ENCODE data around the gene MAP4K5.

MAP4K5 gene

GRCh38 chr14:50475460-50475859, 56.9 kb downstream of the MAP4K5 start:
- no peak for DNase-seq

DNA sequence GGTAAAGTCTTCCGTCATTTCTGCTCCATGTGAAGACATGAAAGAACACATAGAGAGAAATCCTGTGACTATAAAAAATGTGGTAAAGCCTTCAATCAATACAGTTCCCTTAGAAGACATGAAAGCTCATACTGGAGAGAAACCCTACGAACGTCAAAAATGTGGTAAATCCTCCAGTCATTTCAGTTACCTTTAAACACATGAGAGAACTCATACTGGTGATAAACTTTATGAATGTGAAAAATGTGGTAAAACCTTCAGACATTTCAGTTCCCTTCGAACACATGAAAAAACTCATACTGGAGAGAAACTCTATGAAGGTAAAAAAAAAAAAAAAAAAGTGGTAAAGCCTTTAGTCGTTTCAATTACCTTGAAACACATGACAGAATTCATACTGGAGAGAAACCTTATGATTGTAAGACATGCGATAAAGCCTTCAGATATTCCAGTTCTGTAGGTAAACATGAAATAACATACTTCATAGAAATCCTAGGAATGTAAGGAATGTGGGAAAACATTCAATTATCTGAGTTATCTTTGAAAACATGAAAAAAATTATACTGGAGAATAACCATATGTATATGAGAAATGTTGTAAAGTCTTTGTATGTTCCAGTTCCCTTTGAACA, 60.4 kb downstream of the MAP4K5 start:
- no peak for DNase-seq

GRCh38 chr14:50469982-50470381, 62.4 kb downstream of the MAP4K5 start:
- DNase-seq, result no peak

- DNase-seq, result no peak
These were observed 70.3 kb downstream of the MAP4K5 start for GRCh38 chr14:50462111-50462510.

DNA sequence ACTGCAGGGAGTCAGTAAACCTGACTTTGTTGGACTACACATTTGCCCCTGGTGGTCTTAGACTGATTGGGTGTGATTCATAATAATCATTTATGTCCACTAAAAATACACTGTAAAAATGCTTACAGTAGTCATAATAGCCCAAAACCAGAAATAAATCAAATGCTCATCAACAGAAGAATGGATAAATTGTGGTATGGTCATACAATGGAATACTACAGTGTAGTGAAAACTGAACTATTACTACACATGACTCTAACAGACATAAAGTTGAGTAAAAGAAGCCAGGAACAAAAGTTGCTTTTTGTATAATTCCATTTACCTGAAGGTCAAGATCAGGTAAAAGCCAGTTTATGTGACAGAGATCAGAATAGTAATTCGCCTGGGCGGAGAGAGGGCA, 78.5 kb downstream of the MAP4K5 start:
- DNase-seq, result no peak

GRCh38 chr14:50452979-50453705, 79.2 kb downstream of the MAP4K5 start:
- no peak for DNase-seq

DNA sequence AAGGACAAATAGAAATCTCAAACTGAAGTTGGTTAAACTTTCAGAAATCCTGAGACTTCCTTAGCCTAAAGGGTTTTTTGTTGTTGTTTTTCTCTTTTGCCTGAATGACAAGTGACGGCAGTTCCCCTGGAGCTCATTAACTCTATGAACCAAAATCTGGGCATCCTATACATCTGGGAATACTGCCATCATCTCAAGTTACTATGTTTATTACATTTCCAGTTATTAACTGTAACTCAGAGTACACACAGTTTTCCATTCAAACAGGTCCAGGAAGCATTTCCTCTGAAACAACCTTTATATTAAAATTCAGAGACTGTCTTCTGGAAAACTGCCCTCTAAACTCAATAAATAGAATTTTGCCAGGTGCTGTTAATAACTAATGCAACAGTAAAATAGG, 80.1 kb downstream of the MAP4K5 start:
- DNase-seq, result no peak

- DNase-seq, result no peak
These were observed 80.5 kb downstream of the MAP4K5 start for GRCh38 chr14:50451854-50452253.

- no peak for DNase-seq
These were observed 84.9 kb downstream of the MAP4K5 start for GRCh38 chr14:50447461-50447860.

DNA sequence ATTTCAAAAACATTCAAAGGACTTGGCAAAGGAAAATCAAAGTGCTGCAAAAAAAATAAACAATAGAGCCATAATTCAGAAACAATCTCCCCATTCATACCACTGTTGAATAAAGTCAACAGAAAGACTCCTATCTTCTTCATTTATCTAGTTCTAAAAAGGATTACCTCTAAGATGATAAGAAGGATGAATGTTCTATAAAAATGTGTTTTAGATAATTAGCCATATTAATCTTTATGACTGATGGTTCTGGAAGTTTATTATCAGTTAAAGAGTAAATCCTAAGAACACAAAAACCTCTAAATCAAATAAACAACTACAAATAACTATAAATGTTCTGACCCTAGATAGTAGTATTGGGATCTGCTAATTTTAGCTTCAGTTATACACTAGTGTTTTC, 97.8 kb downstream of the MAP4K5 start:
- DNase-seq, result no peak

GRCh38 chr14:50432131-50432530, 100.2 kb downstream of the MAP4K5 start:
- no peak for DNase-seq

GRCh38 chr14:50425816-50426215, 106.6 kb downstream of the MAP4K5 start:
- no peak for DNase-seq

GRCh38 chr14:50425105-50425504, 107.3 kb downstream of the MAP4K5 start:
- DNase-seq, result no peak

GRCh38 chr14:50423529-50423928, 108.8 kb downstream of the MAP4K5 start:
- DNase-seq, result no peak

DNA sequence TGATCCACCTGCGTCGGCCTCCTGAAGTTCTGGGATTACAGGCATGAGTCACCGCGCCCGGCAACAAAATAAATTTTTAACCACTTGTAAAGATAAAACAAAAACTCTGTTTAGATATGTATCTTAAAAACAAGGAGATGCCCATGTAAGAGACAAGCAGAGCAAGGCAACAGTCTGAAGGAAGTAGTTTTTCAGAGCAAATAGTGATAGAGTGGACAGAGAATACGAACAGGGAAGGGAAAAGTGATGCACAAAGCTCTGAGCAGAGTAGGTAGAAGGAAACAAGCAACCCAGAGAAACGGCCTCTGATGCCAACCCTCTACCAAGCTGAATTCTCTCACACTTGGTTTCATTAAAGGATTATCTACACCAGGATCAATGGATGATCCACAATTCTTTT, 110.9 kb downstream of the MAP4K5 start:
- no peak for DNase-seq

DNA sequence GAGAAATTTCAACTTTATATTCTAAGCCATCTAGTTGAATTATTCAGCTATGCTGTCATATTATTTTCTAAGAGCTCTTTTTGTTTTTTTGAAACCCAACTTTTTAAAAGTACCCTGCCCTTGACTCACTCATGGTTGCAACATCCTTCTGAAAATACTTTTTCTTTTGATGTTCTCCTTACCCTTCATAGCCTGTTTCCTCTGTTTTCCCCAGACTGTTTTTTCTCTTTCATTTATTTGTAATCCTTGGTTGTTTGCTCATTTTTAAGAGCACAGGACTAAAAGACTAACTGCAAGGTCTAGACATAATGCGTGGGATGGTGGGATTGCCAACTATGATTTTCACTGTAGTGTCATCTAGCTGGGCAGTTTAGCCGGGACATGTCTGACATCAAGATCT, 114.5 kb downstream of the MAP4K5 start:
- no peak for DNase-seq

DNA sequence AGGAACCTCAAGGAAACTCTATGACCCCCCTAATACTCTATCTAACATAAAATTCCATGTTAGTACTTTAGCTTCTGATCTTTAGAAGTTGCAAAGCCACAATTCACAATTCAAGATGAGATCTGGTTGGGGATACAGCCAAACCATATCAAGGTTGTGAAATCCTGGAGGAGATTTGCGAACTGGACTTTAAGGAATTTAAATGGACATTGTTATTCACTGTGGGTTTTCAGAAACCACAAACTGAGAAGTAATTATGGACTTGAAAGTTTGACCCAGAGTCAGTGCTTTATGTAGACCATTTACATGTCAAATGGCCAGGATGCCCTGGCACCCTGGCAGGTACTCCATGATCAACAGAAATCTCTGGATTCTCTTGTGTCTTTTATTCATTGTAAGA, 121.4 kb downstream of the MAP4K5 start:
- DNase-seq, result no peak

- no peak for DNase-seq
These were observed 122.3 kb downstream of the MAP4K5 start for GRCh38 chr14:50410071-50410470.

GRCh38 chr14:50407111-50407812, 125.1 kb downstream of the MAP4K5 start:
- DNase-seq, result no peak

- no peak for DNase-seq
These were observed 128.9 kb downstream of the MAP4K5 start for GRCh38 chr14:50403419-50403818.

DNA sequence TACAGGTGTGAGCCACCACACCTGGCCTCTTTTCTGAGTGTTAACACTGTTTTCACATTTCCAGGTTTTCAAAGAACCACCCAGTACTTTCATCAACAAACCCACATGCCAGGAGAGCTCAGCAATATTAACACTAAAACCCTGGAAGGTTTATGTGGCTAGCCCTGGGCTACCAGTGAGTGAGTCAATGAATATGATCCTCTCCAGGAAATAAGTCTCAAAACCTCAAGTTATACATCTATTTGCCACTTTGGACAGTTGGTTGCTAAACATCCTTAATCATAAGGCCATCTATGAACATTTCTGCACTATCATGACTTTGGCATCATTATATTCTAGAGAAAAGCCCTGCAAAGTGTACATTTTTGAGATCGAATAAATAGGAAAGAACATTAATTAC, 129.4 kb downstream of the MAP4K5 start:
- no peak for DNase-seq

DNA sequence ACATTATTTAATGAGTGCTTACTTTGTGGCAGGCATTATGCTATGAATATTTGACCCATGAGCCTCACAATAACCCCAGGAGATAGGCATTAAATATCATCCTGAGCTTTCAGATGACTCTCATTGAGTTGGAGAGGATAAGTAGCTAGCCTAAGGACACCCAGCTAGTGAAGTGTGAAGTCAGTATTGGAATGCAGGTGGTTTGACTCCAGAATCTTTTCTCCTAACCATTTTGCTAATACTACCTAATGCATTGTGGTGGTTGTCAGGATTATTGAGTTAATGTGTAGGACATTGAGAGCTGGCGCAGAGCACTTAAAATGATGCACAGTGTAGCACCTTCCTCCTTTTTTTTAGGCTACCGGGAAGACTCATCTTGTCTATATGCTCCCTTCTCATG, 131.9 kb downstream of the MAP4K5 start:
- DNase-seq, result no peak

- no peak for DNase-seq
These were observed 132.9 kb downstream of the MAP4K5 start for GRCh38 chr14:50399251-50400032.
